OCI-LY7 (cell line): ENCODE measurements around the gene HBQ1.

Experiments
- CTCF ChIP-seq: fragments of 200-600 bp; sonication (generic); conservative IDR thresholded peaks from 2 replicates; pipeline ENCODE4 v1.5.1; 2014; ENCODE audit warnings: mild to moderate bottlenecking, antibody characterized with exemption, low read length, moderate library complexity, mixed read lengths
- EZH2phosphoT487 ChIP-seq: fragments of 200-600 bp; sonication (generic); IDR thresholded peaks from 2 replicates; pipeline ENCODE4 v1.6.1; 2018; ENCODE audit warnings: low read depth, borderline replicate concordance, mild to moderate bottlenecking, mixed run types, antibody characterized with exemption, low read length, moderate library complexity, mixed read lengths

GRCh38 chr16:142405-142967, 37.8 kb upstream of the HBQ1 start:
- TF ChIP-seq CTCF (no peak), EZH2phosphoT487 (no peak)
